Progenitor cell of endocrine pancreas (in vitro differentiated cells): ENCODE measurements around the gene MRPL14. TPM values are rescaled to one million over a fixed set of nuclear protein-coding genes. Genes with fewer than 3 reads are reported as not detected.

ENCODE experiments used
- DNase-seq: peaks from one replicate; pipeline ENCODE4 v3.0.0; 2021; ENCODE audit warnings: low spot score; ENCODE audit not compliant: unreplicated experiment
- H3K27ac Mint-ChIP-seq: 2 replicates; pipeline ENCODE4 v1.8.0; 2021; ENCODE audit warnings: mild to moderate bottlenecking, moderate library complexity, mixed read lengths
- H3K27me3 Mint-ChIP-seq: 2 replicates; pipeline ENCODE4 v1.8.0; 2021; ENCODE audit warnings: mixed read lengths
- H3K36me3 Mint-ChIP-seq: 2 replicates; pipeline ENCODE4 v1.8.0; 2022; ENCODE audit warnings: mixed read lengths; ENCODE audit not compliant: insufficient read depth
- H3K4me1 Mint-ChIP-seq: 2 replicates; pipeline ENCODE4 v1.8.0; 2021; ENCODE audit warnings: low read depth, mixed read lengths
- H3K4me3 Mint-ChIP-seq: 2 replicates; pipeline ENCODE4 v1.8.0; 2021; ENCODE audit warnings: low read depth, mild to moderate bottlenecking, moderate library complexity, mixed read lengths
- H3K9me3 Mint-ChIP-seq: 2 replicates; pipeline ENCODE4 v1.8.0; 2021; ENCODE audit warnings: low read depth, mixed read lengths
- total RNA-seq: library from RNA; stranded (reverse); gene quantifications from 2 replicates; pipeline ENCODE4 v1.2.1, GENCODE V29; 2021
- TF ChIP-seq, protein P1 (sequence below): fragments of 200-600 bp; sonication (generic); IDR thresholded peaks from one replicate; pipeline ENCODE4 v1.5.0; 2021; ENCODE audit warnings: antibody characterized with exemption, mild to moderate bottlenecking; ENCODE audit not compliant: unreplicated experiment

MRPL14 gene
- total RNA-seq, 1 donor from 2014 or later: 51.1 TPM

DNA sequence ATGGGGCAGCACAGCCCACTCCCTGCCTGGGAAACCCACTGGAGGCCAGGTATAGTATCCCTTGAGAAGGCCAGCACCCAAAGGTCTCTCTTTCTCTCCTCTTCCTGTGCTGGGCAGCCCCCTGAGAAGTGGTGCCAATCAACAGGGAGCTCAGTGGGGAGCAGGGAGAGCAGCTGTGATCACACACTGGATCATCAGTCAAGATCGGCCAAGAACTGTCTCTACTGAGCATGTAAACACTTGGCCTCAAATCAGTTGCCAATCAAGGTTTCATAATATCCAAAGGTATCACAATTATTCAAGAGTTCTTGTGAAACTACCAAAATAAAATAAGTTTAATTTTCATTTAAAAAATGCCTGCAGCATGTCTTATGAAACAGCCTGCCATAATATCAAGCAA is 18.8 kb downstream of the MRPL14 start:
- DNase-seq: no peak
- Mint-ChIP-seq H3K4me3 (no peak overlapping the region), H3K9me3 (no peaks in the 10 kb centered on the region), H3K27me3 (no peaks in the 10 kb centered on the region), H3K36me3 (peaks cover 27% of the 10 kb centered on the region), H3K27ac (no peak overlapping the region), H3K4me1 (peaks cover 17% of the 10 kb centered on the region)
- TF ChIP-seq, protein P1, sequence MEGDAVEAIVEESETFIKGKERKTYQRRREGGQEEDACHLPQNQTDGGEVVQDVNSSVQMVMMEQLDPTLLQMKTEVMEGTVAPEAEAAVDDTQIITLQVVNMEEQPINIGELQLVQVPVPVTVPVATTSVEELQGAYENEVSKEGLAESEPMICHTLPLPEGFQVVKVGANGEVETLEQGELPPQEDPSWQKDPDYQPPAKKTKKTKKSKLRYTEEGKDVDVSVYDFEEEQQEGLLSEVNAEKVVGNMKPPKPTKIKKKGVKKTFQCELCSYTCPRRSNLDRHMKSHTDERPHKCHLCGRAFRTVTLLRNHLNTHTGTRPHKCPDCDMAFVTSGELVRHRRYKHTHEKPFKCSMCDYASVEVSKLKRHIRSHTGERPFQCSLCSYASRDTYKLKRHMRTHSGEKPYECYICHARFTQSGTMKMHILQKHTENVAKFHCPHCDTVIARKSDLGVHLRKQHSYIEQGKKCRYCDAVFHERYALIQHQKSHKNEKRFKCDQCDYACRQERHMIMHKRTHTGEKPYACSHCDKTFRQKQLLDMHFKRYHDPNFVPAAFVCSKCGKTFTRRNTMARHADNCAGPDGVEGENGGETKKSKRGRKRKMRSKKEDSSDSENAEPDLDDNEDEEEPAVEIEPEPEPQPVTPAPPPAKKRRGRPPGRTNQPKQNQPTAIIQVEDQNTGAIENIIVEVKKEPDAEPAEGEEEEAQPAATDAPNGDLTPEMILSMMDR: no peak

DNA sequence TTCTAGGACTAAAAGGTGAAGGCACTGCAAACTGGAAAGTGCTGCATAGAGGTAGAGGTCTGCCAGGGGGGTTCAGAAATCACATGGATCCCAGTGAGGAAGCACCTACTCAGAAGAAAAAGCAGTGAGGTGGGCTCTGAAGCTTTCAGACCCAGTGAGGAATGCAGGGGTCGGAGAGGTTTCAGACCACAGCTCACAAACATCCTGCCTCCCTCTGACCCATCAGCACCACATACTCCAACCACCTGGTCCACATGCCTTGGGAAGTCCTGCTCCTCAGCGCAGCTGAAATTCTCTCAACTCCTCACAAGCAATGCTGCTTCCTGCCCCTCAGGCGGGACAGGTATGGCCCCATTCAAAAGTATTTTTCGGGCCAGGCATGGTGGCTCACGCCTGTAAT is 20.2 kb downstream of the MRPL14 start:
- Mint-ChIP-seq H3K27ac (no peak overlapping the region), H3K9me3 (no peaks in the 10 kb centered on the region), H3K4me3 (no peak overlapping the region), H3K27me3 (no peaks in the 10 kb centered on the region), H3K36me3 (peaks cover 22% of the 10 kb centered on the region), H3K4me1 (peaks cover 10% of the 10 kb centered on the region)
- DNase-seq: no peak
- TF ChIP-seq, protein P1: no peak

DNA sequence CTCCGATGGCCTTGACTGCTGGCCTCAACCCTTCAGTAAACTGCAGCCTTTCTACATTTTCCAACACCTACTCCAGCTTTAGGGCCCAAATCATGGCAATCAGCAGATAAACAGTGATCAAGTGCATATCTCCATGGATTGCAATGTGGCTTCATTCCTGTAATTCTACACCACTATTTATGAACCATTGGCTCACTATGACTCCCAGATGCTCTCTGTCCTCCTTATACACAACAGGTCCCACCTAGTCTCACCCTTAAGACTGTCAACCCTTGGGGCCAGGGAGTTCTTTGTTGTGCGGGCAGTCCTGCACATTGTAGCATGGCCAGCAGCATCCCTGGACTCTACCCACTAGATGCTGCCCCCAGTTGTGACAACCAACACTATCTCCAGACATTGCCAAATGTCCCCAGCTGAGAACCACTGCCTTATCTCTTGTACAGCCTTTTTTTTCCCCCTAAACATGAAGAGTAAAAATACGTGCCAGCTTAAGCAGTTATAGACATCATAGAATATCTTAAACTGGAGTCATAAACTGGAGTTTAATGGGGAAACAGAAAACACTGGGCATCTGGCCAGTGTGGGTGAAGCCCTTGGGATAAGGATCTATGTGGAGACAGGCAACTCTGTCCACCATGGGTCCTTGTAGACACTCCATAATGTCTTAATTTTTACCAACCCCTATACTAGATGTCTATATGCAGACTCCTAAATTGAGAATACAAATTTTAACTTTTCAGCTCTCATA is 21.1 kb downstream of the MRPL14 start:
- Mint-ChIP-seq H3K4me1 (peaks cover 2% of the 10 kb centered on the region), H3K27ac (peak overlapping the region; percentile 74), H3K36me3 (peaks cover 15% of the 10 kb centered on the region)

DNA sequence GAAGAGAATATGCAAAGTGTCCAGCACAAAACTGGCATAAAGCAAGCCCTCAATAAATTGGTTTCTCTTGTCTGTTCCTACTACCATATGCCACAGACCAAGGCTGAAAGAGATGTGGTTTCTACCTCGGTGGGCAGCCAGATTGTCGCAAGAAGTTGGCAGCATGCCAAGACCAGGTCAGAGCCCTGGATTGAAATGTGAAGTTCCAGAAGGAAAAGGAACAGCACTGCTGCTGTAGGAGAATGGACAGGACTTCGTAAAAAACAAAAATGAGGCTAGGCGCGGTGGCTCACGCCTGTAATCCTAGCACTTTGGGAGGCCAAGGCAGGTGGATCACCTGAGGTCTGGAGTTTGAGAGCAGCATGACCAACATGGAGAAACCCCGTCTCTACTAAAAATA is 22.1 kb downstream of the MRPL14 start:
- H3K27me3 Mint-ChIP-seq: no peaks in the 10 kb centered on the region
- no peak for DNase-seq
- H3K4me1 Mint-ChIP-seq: peaks cover 3% of the 10 kb centered on the region
- TF ChIP-seq, protein P1: no peak
- H3K9me3 Mint-ChIP-seq: no peaks in the 10 kb centered on the region
- H3K4me3 Mint-ChIP-seq: no peak overlapping the region
- no peak overlapping the region for H3K27ac Mint-ChIP-seq
- H3K36me3 Mint-ChIP-seq: peaks cover 14% of the 10 kb centered on the region

More for the DNA sequence above, 21.1 kb downstream of the MRPL14 start:
- Mint-ChIP-seq H3K27me3 (no peaks in the 10 kb centered on the region), H3K9me3 (no peaks in the 10 kb centered on the region), H3K4me3 (no peak overlapping the region)
- DNase-seq: no peak
- TF ChIP-seq, protein P1: no peak

DNA sequence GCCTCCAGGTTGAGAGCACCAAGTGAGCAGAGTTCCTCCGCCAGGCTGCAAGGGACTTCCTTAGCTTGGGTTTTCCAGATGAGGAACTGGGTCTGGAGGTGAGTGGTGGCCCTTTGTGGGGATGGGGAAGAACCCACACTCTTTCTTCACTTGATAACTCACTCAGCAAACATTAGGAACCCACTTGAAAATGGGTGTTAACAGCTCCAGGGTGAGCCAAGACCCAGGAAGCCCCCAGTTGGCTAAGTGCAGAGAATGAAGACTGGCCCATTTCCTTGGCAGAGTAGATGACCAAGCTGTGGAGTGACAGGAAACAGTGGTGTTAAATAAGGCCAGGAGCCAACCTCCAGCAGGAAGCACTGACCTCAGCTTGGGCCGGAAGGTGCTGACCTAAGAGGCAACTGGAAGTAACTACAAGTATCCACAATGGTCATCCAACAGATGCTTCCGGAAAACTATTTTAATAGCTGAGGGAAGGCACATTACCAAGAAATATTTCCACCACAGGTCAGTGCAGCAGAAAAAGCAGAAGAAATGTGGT is 22.7 kb downstream of the MRPL14 start:
- Mint-ChIP-seq H3K4me1 (peaks cover 3% of the 10 kb centered on the region), H3K27ac (no peak overlapping the region), H3K27me3 (no peaks in the 10 kb centered on the region), H3K36me3 (peaks cover 10% of the 10 kb centered on the region), H3K9me3 (no peaks in the 10 kb centered on the region), H3K4me3 (no peak overlapping the region)
- TF ChIP-seq, protein P1: no peak
- no peak for DNase-seq
